NCI-H1105 (cell line): ENCODE results near the gene TFDP3.

Source experiments
- DNase-seq: peaks from one replicate; lab custom pipeline; 2025; lab: John Stamatoyannopoulos, UW

The TFDP3 gene, protein sequence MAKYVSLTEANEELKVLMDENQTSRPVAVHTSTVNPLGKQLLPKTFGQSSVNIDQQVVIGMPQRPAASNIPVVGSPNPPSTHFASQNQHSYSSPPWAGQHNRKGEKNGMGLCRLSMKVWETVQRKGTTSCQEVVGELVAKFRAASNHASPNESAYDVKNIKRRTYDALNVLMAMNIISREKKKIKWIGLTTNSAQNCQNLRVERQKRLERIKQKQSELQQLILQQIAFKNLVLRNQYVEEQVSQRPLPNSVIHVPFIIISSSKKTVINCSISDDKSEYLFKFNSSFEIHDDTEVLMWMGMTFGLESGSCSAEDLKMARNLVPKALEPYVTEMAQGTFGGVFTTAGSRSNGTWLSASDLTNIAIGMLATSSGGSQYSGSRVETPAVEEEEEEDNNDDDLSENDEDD

DNA sequence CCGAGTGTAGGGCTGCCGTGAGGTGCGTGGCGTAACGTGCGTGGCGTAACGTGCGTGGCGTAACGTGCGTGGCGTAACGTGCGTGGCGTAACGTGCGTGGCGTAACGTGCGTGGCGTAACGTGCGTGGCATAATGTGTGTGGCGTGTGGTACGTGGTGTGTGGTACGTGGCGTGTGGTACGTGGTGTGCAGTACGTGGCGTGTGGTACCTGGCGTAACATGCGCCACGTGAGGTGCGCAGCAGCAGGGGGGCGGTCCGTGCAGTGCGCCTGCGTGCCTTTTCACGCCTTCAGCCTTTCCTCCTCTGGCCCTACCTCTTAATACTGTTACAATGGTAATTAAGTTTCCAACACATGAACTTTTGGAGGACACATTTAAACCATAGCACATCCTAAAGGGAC lies at the start of gene TFDP3:
Gene TFDP3, minus strand, starts transcription at position 26 of the 400 bp plus-strand sequence. CDS start 95 bp downstream, outside the sequence.
- no peak for DNase-seq

DNA sequence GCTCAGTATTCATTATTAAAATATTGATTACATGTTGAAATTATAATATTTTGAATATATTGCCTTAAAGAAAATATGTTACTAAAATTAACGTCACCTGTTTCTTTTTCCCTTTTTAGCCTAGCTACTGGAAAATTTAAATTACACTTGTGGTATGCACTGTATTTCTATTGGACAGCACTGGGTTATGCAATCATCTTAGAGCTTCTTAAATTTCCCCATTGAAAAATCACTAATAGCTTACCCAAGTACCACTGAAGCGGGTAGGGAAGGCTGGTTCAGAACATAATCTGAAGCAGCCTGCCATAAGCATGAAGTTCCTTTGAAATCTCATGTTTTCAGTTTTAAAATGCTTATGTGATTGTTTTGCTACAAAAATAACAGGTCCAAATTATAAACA lies 49.5 kb upstream of the TFDP3 start:
- no peak for DNase-seq

DNA sequence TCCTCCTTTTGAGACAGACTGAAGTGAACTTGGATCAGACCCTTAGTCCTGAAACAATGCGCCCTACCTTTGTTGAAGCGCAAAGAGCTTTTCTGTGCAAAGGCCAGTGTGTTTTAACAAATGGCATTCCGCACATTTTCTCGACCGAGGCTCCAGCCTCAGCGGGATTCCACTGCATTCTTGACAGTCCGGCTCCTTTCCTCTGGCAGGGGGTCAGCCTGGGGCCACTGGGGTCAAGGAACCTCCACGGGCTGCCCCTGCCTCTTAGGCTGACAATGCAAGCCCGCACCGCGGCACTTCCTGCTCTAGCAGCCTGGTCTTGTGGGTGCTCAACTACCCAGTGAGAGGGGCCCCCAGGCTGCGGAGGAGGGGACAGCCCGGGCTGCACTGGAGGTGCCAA lies 47.2 kb upstream of the TFDP3 start:
- DNase-seq = no peak

DNA sequence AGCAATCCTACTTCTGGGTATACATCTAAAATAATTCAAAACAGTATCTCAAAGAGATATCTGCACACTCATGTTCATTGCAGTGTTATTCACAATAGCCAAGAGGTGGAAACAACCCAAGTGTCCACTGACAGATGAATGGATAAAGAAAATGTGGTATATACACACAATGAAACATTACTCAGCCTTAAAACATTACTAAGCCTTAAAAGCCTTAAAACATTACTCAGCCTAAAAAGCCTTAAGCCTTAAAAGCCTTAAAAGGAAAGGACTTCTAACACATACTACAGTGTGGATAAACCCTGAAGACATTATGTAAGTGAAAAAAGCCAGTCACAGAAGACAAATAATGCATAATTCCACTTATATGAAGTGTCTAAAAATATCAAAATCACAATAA lies 40.3 kb upstream of the TFDP3 start:
- no peak for DNase-seq

DNA sequence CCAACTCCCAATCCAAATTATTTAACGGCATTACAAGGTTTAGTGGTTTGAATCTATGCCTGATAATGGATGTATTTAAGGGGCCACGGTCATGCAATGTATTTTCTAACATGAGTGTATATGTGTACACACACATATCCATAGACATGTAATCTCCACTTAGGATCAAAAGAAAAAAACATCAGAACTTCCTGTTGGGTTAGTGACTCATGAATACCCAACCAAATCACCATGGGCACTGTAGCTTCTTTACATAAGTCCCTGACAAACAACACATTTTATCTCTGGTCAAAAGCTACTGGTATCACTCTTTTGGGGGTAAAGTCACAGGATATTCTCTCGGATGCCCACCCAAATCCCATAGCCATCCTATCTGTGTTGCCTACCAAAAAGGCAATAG lies 36.5 kb upstream of the TFDP3 start:
- no peak for DNase-seq

DNA sequence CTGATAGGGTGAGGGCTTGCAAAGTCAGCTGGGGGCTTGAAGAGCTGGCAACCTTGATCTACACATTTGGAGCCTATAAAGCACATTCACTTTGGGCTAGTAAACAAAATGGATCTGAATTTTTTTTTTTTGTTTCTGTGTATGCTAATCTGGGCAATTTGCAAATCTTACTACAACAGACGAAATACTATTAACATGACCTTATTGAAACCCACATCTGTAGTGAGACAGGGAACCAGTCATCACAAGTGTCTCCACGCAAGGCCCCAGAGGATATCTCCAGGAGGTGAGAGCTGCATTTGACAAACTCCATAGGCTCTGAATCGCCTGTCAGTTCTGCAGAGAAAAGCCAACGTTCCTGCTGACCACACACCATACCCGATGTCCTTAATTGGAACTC lies 33.0 kb upstream of the TFDP3 start:
- no peak for DNase-seq

DNA sequence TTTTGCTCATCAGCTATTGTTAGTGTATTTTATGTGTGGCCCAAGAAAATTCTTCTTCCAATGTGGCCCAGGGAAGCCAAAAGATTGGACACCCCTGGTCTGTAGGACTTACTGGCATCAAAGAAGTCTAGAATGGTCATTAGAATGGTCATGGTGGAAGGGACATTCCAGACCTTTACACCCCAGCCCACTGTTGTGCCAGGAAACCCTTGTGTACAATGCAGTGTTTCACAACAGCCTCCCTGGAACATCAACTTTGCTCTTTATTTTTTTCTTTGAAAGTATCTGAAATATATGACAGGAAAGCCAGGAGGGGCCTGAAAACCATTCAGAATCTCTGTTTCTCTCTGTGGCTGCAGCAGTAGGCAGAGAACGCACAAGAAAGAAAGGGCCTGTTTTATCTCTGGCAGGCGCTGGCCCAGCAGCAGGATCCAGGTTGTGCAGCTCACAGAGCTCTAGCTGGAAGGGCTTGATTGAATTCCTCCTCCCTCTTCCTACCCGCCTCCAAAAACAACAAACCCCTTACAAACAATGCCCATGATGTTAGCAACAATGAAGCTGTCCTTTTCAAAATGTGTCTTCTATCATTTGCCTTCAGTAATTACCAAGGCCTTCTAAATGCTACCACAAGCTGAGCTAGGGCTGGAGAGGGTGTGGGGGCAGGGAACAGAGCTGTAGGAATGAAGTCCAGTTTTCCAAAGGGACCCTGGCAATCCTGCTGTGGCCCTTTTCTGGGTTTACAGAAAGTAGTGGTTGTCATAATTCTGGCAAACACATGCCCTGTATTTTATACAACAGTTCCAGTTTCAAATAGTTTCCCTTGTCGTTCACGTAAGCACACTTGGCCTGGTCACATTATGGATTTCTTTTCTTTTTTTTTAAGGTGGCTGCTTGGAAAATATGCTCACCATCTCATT lies 32.3 kb upstream of the TFDP3 start:
- DNase-seq = no peak

DNA sequence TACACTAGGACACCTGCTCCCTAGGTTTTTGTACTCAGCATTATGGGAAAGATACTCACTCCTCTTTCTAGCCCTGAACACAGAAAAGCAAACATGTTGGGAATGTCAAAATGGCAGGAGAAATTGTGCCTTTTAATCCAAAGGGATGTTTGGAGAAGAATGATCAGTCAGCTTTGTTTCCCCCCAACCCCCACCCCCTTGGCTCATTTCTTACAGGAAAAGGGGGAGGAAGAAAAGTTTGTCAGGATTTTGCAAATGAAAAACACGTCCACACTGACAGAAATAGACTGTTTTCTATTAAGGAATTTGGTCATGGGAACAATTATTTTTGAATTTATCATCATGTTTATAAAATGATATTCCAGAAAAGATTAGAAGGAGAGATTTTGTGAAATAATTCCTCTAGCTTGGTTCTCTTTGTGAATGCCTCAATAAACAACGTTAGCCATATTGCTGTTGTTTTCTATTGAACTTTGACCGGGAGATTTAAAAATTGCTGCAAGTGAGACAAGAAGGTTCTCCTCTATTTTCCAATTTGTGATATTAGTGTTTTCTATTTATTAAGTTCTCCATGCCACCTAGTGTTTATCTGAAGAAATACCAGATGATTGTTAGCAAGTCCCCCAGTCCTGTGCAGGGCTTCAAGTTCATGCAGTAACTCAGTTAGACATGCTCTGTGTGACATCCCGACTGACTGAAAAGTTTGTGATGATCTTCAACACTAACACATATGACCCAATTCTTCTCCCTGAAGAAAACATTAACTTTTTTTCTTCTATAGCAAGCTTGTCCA lies 31.3 kb upstream of the TFDP3 start:
- DNase-seq = no peak

DNA sequence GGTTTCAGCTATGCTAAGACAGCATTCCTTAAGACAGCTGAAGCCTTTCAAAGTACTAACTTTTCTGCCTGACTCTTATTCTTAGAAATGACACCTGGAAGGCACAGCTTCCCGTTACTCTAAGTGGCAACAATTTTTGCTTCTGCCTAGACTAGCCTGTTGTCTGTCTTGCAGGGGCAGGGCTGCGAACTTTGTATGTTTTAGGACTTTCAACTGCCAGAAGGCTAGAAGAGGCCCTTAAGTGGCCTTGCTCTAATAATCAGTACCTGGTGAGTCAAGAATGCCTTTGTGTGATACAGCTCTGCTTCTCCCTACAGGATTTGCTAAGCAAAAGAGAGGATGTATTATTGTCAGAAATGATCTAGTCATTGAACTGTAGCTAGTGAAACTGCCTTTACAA lies 30.0 kb upstream of the TFDP3 start:
- DNase-seq = no peak

DNA sequence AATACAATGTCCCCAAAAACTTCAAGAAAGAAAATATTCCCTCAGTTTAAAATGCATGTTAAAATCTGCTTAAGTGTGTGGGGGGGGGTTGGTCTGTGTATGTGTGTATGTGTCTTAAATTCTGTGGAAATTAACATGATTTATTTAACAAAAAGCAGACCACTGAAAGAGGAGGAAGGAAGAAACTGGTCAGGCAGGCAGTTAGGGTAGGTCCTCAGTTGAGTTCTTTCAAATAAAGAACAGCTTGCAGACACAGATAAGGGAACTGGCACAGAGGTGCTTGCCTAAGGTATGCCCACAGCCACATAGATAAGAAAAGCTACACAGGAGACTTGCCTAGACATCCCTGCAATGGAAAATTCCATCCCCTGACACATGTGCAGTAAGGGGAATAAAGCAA lies 28.8 kb upstream of the TFDP3 start:
- no peak for DNase-seq

DNA sequence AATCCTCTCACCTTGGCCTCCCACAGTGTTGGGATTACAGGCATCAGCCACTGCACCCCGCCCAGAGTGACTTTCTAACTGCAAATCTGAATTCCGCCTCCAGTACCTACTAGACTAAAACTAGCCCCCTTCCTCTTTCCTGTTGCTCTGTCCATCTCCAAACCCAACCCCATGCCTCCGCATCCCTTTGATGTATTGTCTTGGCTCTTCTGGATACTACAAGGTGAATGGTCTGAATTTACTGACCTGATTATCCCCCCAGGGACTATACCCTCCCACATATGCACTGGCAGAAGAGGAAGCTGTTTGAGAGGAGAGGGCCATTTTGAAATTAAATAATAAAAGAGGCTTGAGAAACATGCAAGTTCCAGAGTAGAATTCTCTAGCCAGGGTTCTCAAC lies 17.7 kb upstream of the TFDP3 start:
- DNase-seq = no peak

DNA sequence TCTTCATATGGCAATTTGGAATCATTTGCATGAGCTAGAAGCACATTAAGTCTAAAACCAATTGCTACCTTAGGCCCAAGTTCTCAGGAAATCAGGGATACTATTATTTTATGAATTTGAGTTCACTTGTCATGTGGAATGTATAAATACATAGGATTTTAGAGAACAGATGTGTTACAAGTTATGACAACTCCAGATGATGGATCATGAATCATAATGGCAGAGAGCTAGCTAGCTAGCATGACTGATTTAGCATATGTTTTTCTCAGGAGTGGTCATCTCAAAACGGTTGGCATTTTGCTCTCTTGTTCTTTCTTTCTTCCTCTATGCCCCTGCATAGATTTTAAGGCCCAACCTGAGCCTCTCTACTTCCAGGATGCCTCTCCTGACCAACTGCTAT lies 14.2 kb upstream of the TFDP3 start:
- DNase-seq = no peak

DNA sequence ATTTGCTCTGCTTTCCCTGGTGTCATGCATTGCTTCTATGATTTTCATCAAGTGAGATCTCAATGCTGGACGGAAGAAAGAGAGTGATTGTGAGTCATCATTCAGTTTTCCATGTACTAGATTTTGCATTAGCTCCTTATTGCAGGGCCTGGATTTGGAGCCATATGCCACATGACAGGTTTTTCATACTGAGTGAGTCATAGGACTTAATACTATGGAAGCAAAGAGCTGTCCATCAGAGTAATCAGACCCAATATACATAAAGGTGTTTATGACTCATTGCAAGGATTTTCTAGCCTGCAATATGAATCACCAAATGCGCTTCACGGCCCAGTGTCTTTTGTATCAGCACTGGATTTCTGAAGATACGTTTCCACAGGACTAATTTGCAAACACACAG lies 11.2 kb upstream of the TFDP3 start:
- no peak for DNase-seq

DNA sequence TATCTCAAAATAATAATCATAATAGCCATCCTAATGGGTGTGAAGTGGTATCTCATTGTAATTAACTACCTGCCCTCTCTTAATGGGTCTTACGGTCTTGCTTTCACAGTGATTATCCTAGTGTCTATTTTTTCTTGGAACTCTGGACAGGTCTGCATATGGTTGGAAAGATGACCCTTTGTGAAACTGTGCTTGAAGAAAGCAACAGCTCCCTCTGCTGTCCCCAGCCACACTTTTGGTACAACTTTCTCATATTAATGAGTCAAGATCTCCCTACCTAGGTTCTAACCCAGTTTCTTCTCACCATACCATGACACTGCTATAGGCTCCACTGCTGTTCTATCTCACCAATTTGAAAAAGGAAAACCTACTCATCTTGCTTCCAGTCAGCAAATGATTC lies 2.4 kb downstream of the TFDP3 start:
- no peak for DNase-seq

DNA sequence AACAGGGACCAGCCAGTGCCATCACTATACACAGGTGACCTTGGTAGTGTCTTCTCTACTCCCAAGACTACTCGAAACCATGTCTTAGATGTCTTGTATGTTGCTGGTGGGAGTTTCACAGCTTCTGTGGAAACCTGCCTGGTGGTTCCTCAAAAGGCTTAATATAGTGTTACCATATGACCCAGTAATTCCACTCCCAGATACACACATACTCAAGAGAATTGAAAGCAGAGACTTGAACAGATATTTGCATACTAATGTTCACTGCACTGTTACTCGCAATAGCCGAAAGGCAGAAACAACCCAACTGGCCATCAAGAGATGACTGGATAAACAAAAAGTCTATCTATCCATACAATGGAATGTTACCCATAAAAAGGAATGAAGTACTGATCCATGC lies 3.1 kb downstream of the TFDP3 start:
- no peak for DNase-seq

DNA sequence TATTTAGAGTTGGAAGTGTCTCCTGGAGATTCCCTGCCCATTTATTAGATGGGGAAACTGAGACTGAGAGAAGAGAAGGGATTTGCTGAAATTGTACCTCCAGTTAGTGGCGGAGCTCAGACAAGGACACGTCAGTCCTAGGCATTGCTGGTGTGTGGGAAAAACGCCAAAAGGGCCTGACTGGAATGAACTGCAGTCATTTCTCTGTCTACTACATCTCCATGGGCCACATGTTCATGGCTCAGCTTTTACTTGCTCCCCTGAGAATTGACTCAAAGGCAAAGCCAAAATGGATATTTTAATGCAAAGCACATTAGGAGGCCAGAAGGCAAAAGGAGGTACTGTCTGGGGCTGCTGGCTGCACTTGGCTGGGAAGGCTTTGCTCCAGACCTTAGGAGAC lies 3.9 kb downstream of the TFDP3 start:
- no peak for DNase-seq

DNA sequence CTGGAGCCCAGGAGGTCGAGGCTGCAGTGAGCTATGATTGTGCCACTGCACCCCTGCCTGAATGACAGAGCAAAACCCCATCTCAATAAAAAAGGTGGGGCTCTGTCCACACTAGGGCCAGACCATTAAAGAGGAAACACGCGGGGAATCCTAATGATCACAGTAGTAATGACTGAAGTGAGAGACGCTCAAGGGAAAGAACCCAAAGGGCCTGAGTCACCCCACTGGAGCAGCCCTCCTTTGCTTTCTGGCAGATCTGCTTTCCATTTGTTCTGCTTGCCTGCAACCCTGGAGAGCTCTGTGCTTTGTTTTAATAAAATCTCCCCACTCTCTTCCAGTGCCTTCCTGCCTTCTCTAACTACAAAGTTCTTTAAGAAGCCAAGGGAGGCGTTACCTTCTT lies 5.0 kb downstream of the TFDP3 start:
- no peak for DNase-seq

DNA sequence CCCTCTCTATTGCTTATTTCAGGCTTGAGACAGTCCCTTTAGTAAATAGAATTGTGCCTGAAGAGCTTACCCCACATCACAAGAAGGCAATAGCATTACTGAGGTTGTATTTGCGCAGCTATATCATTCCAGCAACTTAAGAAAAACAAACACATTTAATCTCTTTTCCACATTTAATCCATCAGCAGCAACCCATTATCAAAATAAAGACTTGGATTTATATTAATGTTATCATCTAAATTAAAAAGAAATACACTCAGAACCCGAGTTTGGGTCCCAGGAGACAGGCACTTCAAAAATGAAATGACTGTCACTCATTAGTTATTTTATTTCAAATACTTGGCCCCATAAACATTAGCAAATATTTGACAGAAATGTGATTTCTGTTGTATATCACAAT lies 10.4 kb downstream of the TFDP3 start:
- no peak for DNase-seq

DNA sequence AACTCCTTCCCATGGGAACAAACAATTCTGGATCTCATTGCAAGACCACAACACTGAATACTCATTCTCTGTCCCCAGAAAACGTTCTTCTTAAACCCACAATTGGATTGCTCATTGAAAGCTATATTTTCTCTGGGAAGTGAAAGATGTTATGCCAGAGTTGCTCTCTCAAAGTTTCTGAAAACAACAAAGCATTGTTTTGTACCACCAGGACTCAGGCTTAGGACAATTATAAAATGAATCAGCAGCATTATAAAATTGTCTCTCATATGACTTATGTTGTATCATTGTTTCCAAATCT lies 26.5 kb downstream of the TFDP3 start:
- no peak for DNase-seq

DNA sequence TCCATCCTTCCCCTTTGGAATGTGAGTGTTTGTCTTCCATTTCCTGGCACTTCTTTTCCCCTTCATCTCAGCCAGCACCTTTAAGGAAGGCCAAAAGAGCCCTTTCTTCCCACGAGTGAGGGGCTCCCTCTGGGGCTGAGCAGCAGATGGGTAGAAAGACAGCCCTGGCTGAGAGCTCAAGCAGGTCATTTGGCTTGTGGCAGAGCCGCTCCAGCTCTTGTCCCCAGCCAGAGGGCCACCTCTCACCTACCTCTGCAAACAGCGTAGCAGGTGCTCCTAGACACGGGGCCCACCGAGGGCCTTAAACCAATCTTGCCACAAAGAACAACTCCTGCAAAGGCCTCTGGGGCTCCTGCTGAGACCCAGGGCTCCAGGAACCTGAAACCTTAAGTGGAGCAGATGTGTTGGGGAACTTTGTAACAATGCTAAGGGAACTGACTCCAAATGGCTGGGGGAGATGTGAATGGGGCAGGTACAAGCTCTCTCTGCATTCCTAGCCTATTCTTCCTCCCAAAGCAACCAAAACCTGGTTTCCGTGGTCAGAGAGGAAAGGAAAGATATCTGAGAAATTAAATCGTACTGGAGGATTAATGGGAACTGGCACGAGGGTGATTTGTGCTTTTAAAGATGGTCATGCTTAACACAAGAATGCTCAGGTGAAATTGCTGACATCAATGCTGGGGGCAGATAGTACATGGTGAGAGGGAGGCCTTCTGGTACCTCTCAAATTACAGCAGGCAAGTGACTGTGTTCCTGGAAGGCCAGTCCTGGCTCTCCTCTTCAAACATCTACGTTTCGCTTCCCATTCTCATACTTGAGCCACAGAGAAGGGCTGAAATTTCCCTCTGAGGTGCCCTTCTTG lies 27.0 kb downstream of the TFDP3 start:
- no peak for DNase-seq

DNA sequence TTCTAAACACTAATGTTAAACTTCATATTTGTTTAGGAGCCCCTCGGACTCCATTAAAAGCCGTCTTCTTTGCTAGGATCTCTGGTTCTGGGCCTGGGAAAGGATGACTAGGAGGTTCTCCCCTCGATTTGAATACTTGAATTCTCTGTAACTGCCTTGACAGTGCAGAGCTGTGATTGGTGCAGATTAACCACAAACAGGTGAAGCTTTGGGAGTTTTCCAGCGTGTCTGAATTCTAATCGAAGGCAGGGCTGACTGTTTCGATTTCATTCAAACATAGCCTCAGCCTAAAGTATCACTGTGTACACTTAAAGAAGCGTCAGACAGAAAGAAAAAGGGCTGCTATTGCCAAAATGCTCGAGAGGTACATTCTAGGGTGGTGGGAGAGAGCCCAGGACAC lies 29.0 kb downstream of the TFDP3 start:
- DNase-seq = no peak

DNA sequence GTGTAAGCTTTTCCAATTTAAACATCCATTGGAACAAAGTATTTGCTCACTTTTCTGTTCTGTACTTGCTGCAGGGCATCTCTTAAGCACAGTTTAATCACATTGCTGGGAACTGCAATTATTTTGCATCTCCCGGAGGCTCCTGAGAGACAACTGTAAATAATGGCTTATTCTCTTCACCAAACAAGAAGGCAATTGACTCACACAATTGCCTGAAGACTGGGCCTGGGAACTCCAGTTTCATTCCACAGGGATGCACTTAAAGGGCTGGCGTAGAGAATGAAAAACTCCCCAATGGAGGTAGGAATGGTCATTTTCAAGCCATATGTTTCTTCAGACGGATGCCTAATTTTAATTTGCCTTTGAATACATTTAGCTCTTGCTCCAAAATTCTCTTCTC lies 29.5 kb downstream of the TFDP3 start:
- DNase-seq = no peak
